ENCODE measurements around the gene ST6GALNAC4.
A peak's percentile ranks its signal among the peaks of the same experiment; 100 is the strongest.

ST6GALNAC4 gene

DNA sequence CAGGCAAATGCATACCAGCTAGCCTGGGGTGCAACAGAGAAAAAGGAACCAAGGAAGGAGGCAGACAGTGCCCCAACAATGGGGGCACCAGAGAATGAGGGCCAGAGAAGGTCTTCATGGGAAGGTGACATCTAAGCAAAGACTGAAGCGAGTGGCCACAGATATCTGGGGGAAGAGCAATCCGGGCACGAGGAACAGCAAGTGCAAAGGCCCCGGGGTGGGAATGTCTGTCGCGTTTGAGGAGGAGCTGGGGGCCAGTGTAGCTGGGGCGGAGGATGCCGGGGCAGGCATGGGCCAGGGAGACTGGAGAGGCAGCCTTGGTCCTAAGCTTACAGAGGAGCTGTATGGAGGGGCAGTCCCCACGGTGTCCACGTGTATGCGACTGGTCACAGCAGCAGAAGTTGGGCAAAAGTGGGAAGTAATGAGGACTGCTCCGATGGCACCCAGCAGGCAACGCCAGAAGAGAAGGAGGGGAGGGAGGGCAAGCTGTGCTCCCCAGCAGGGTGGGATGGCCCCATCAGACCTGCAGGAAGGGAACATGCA lies 44.8 kb upstream of the ST6GALNAC4 start:
- Mint-ChIP-seq H3K4me1 (peaks cover 67% of the 10 kb centered on the region), H3K4me3 (no peak overlapping the region), H3K27ac (peak overlapping the region in 2 of 3 experiments; percentile 91 to 94), H3K9me3 (no peaks in the 10 kb centered on the region), H3K27me3 (ENCODE audit: low read depth) (no peaks in the 10 kb centered on the region), H3K36me3 (ENCODE audit: low read depth) (peaks cover 11% of the 10 kb centered on the region)
- TF ChIP-seq CTCF (IDR thresholded peaks at IDR 0.05; ENCODE audit: unreplicated experiment in 3 of 3), result no peak

DNA sequence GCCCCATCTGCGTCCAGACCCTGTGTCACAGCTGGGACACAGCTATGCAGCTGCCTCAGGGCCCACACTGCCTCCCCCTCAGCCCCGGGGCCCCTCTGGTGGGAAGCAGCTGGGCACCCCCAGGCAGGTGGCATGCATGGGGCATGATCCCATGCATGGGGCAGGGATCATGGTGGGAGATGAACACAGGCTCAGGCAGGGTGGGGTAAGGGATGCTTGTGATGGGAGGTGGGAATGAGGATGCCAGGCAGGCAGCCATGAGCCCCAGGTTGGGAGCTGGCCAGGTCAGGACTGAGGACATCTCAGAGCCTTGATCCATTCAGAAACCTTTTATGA lies 44.3 kb upstream of the ST6GALNAC4 start:
- no peaks in the 10 kb centered on the region for H3K9me3 Mint-ChIP-seq
- H3K27me3 Mint-ChIP-seq (ENCODE audit: low read depth), result no peaks in the 10 kb centered on the region
- no peak overlapping the region for H3K4me3 Mint-ChIP-seq
- peak overlapping the region in 2 of 3 experiments; percentile 91 to 94 for H3K27ac Mint-ChIP-seq
- TF ChIP-seq CTCF (IDR thresholded peaks at IDR 0.05; ENCODE audit: unreplicated experiment in 3 of 3), result no peak
- H3K36me3 Mint-ChIP-seq (ENCODE audit: low read depth), result peaks cover 11% of the 10 kb centered on the region
- H3K4me1 Mint-ChIP-seq, result peaks cover 63% of the 10 kb centered on the region

DNA sequence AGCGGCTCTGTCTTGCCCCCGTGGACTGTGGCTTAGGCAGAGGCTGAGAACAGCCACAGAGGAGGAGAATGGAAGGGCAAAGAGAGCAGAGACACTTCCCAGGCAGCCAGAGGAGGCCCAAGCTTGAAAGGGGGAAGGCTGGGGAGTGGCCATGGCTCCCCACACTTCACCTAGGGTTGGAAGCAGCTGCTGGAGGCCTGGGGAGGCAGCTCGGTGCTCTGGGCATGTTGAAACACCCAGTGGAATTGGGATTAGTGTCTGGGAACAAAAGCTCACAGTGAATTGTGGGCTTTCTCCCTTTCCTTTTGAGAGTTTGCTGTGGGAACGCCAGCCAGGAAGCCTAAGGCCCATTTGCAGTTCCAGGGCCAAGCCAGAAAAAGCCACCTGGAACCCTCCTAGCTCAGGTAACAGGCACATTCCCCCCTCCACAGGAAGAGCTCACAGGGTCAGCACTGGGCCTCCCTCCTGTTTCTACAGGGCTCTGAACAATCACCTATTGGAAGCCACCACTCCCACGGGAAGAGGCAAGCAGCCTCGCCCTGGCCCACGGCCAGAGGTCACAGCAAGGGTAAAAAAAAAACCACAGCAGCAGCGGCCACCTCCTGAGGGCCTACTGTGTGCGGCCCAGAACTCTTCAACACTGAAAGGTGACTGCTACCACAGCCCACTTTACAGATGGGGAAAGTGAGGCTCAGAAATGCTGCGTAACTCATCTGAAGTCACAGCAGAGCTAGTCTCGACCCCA lies 43.7 kb upstream of the ST6GALNAC4 start:
- no peak for TF ChIP-seq CTCF (IDR thresholded peaks at IDR 0.05; ENCODE audit: unreplicated experiment in 3 of 3)
- Mint-ChIP-seq H3K4me1 (peaks cover 58% of the 10 kb centered on the region), H3K27me3 (ENCODE audit: low read depth) (no peaks in the 10 kb centered on the region), H3K36me3 (ENCODE audit: low read depth) (peaks cover 11% of the 10 kb centered on the region), H3K9me3 (peaks cover 2% of the 10 kb centered on the region), H3K27ac (peak overlapping the region; percentile 27 to 71 (median 30)), H3K4me3 (no peak overlapping the region)

DNA sequence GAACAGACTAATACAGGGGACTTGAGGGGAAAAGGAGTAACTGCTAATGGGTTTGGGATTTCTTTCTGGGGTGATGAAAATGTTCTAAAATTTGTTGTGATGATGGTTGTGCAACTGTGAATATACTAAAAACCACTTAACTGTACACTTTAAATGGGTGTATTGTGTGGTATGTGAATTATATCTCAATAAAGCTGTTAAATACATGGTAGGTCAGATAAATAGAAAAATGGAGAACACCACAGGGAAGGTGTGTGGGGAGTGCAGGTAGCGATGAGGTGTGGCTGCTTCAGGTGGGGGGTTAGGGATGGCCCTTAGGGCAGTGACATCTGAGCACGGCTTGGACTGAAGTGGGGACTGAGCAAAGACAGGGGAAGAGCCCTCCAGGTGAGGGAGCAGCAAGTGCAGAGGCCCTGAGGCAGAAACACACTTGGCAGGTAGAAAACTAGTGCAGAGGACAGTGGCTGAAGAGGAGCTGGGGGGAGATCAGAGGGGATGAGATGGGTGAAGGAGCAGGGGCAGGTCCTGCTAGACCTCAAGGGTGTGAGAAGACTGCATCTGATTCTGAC lies 43.1 kb upstream of the ST6GALNAC4 start:
- H3K4me3 Mint-ChIP-seq, result no peak overlapping the region
- H3K9me3 Mint-ChIP-seq, result peaks cover 2% of the 10 kb centered on the region
- no peaks in the 10 kb centered on the region for H3K27me3 Mint-ChIP-seq (ENCODE audit: low read depth)
- peaks cover 56% of the 10 kb centered on the region for H3K4me1 Mint-ChIP-seq
- TF ChIP-seq CTCF (IDR thresholded peaks at IDR 0.05; ENCODE audit: unreplicated experiment in 3 of 3), result no peak
- H3K36me3 Mint-ChIP-seq (ENCODE audit: low read depth), result peaks cover 11% of the 10 kb centered on the region
- H3K27ac Mint-ChIP-seq, result peak overlapping the region; percentile 27 to 71 (median 30)

- Mint-ChIP-seq H3K27ac (peak overlapping the region in 2 of 3 experiments; percentile 27 to 59), H3K4me3 (no peak overlapping the region), H3K9me3 (peaks cover 2% of the 10 kb centered on the region), H3K4me1 (peaks cover 56% of the 10 kb centered on the region), H3K36me3 (ENCODE audit: low read depth) (peaks cover 11% of the 10 kb centered on the region), H3K27me3 (ENCODE audit: low read depth) (no peaks in the 10 kb centered on the region)
- TF ChIP-seq CTCF (IDR thresholded peaks at IDR 0.05; ENCODE audit: unreplicated experiment in 3 of 3), result no peak
Measured at GRCh38 chr9:127959398-127959797, 42.6 kb upstream of the ST6GALNAC4 start.
